ENCODE measurements around the gene PRSS48. TPM values are rescaled to one million over a fixed set of nuclear protein-coding genes. Genes with fewer than 3 reads are reported as not detected.
"Not testable (repeated sequence)": the region's sequence is repeated elsewhere in the genome, so short reads cannot be mapped to it uniquely, and the experiment has no call there.

The PRSS48 gene
- total RNA-seq, 2 donors from 2014 or later, result not detected

GRCh38 chr4:151250706-151251105 lies 26.3 kb upstream of the PRSS48 start:
- Mint-ChIP-seq H3K4me1 (no peaks in the 10 kb centered on the region), H3K4me3 (no peak overlapping the region), H3K36me3 (ENCODE audit: low read depth) (no peaks in the 10 kb centered on the region), H3K27ac (no peak overlapping the region), H3K9me3 (no peaks in the 10 kb centered on the region), H3K27me3 (no peaks in the 10 kb centered on the region)
- no peak for ATAC-seq (replicated peaks)

GRCh38 chr4:151251603-151252304 lies 25.2 kb upstream of the PRSS48 start:
- ATAC-seq (replicated peaks), result no peak
- no peaks in the 10 kb centered on the region for H3K9me3 Mint-ChIP-seq
- no peaks in the 10 kb centered on the region for H3K4me1 Mint-ChIP-seq
- no peaks in the 10 kb centered on the region for H3K36me3 Mint-ChIP-seq (ENCODE audit: low read depth)
- no peak overlapping the region for H3K4me3 Mint-ChIP-seq
- H3K27ac Mint-ChIP-seq, result no peak overlapping the region
- no peaks in the 10 kb centered on the region for H3K27me3 Mint-ChIP-seq

- H3K9me3 Mint-ChIP-seq; H3K27ac Mint-ChIP-seq; H3K4me1 Mint-ChIP-seq; H3K36me3 Mint-ChIP-seq (ENCODE audit: low read depth); H3K4me3 Mint-ChIP-seq; H3K27me3 Mint-ChIP-seq; ATAC-seq (replicated peaks): not testable (repeated sequence)
These were observed 21.7 kb upstream of the PRSS48 start for GRCh38 chr4:151255226-151255625.

- not testable (repeated sequence) for ATAC-seq (replicated peaks); H3K27me3 Mint-ChIP-seq; H3K36me3 Mint-ChIP-seq (ENCODE audit: low read depth); H3K4me1 Mint-ChIP-seq; H3K4me3 Mint-ChIP-seq; H3K9me3 Mint-ChIP-seq; H3K27ac Mint-ChIP-seq
These were observed 21.3 kb upstream of the PRSS48 start for GRCh38 chr4:151255680-151256079.

- Mint-ChIP-seq H3K4me1 (no peaks in the 10 kb centered on the region), H3K9me3 (no peaks in the 10 kb centered on the region), H3K4me3 (no peak overlapping the region), H3K27ac (no peak overlapping the region), H3K36me3 (ENCODE audit: low read depth) (no peaks in the 10 kb centered on the region), H3K27me3 (peaks cover 3% of the 10 kb centered on the region)
- no peak for ATAC-seq (replicated peaks)
These were observed 20.8 kb upstream of the PRSS48 start for GRCh38 chr4:151256134-151256533.

- Mint-ChIP-seq H3K4me1 (no peaks in the 10 kb centered on the region), H3K27me3 (peaks cover 3% of the 10 kb centered on the region), H3K36me3 (ENCODE audit: low read depth) (no peaks in the 10 kb centered on the region), H3K4me3 (no peak overlapping the region), H3K27ac (no peak overlapping the region), H3K9me3 (no peaks in the 10 kb centered on the region)
- no peak for ATAC-seq (replicated peaks)
These were observed 19.3 kb upstream of the PRSS48 start for GRCh38 chr4:151257704-151258103.

- Mint-ChIP-seq H3K36me3 (ENCODE audit: low read depth) (no peaks in the 10 kb centered on the region), H3K27me3 (peaks cover 3% of the 10 kb centered on the region), H3K27ac (no peak overlapping the region), H3K4me1 (no peaks in the 10 kb centered on the region), H3K4me3 (no peak overlapping the region), H3K9me3 (no peaks in the 10 kb centered on the region)
- no peak for ATAC-seq (replicated peaks)
These were observed 17.2 kb upstream of the PRSS48 start for GRCh38 chr4:151259752-151260151.

GRCh38 chr4:151260526-151260925 lies 16.4 kb upstream of the PRSS48 start:
- Mint-ChIP-seq H3K4me1 (no peaks in the 10 kb centered on the region), H3K27me3 (peaks cover 3% of the 10 kb centered on the region), H3K36me3 (ENCODE audit: low read depth) (no peaks in the 10 kb centered on the region), H3K27ac (no peak overlapping the region), H3K9me3 (no peaks in the 10 kb centered on the region), H3K4me3 (no peak overlapping the region)
- no peak for ATAC-seq (replicated peaks)

GRCh38 chr4:151263455-151263854 lies 13.5 kb upstream of the PRSS48 start:
- no peaks in the 10 kb centered on the region for H3K4me1 Mint-ChIP-seq
- peaks cover 3% of the 10 kb centered on the region for H3K27me3 Mint-ChIP-seq
- no peak for ATAC-seq (replicated peaks)
- no peak overlapping the region for H3K4me3 Mint-ChIP-seq
- no peaks in the 10 kb centered on the region for H3K36me3 Mint-ChIP-seq (ENCODE audit: low read depth)
- H3K9me3 Mint-ChIP-seq, result no peaks in the 10 kb centered on the region
- H3K27ac Mint-ChIP-seq, result no peak overlapping the region

- Mint-ChIP-seq H3K9me3 (no peaks in the 10 kb centered on the region), H3K4me3 (no peak overlapping the region), H3K4me1 (no peaks in the 10 kb centered on the region), H3K36me3 (ENCODE audit: low read depth) (no peaks in the 10 kb centered on the region), H3K27ac (no peak overlapping the region), H3K27me3 (no peaks in the 10 kb centered on the region)
- no peak for ATAC-seq (replicated peaks)
These were observed 10.5 kb upstream of the PRSS48 start for GRCh38 chr4:151266497-151266896.

GRCh38 chr4:151267104-151267503 lies 9.9 kb upstream of the PRSS48 start:
- H3K27me3 Mint-ChIP-seq, result no peaks in the 10 kb centered on the region

GRCh38 chr4:151267822-151268535 lies 9.0 kb upstream of the PRSS48 start:
- no peaks in the 10 kb centered on the region for H3K4me1 Mint-ChIP-seq
- H3K9me3 Mint-ChIP-seq, result no peaks in the 10 kb centered on the region
- ATAC-seq (replicated peaks), result no peak

More at GRCh38 chr4:151267104-151267503, 9.9 kb upstream of the PRSS48 start:
- no peak for ATAC-seq (replicated peaks)
- H3K4me3 Mint-ChIP-seq, result no peak overlapping the region
- H3K36me3 Mint-ChIP-seq (ENCODE audit: low read depth), result no peaks in the 10 kb centered on the region
- H3K9me3 Mint-ChIP-seq, result no peaks in the 10 kb centered on the region
- H3K4me1 Mint-ChIP-seq, result no peaks in the 10 kb centered on the region
- H3K27ac Mint-ChIP-seq, result no peak overlapping the region

GRCh38 chr4:151268905-151269304 lies 8.1 kb upstream of the PRSS48 start:
- not testable (repeated sequence) for ATAC-seq (replicated peaks); H3K9me3 Mint-ChIP-seq

More at GRCh38 chr4:151267822-151268535, 9.0 kb upstream of the PRSS48 start:
- Mint-ChIP-seq H3K27me3 (no peaks in the 10 kb centered on the region), H3K36me3 (ENCODE audit: low read depth) (no peaks in the 10 kb centered on the region), H3K4me3 (no peak overlapping the region), H3K27ac (no peak overlapping the region)

GRCh38 chr4:151284534-151285245 lies 7.7 kb downstream of the PRSS48 start:
- ATAC-seq (replicated peaks), result no peak
- peaks cover 20% of the 10 kb centered on the region for H3K27me3 Mint-ChIP-seq
- H3K4me3 Mint-ChIP-seq, result no peak overlapping the region
- no peak overlapping the region for H3K27ac Mint-ChIP-seq
- H3K36me3 Mint-ChIP-seq (ENCODE audit: low read depth), result no peaks in the 10 kb centered on the region
- no peaks in the 10 kb centered on the region for H3K4me1 Mint-ChIP-seq
- H3K9me3 Mint-ChIP-seq, result no peaks in the 10 kb centered on the region

More at GRCh38 chr4:151268905-151269304, 8.1 kb upstream of the PRSS48 start:
- not testable (repeated sequence) for H3K4me3 Mint-ChIP-seq; H3K27ac Mint-ChIP-seq; H3K36me3 Mint-ChIP-seq (ENCODE audit: low read depth); H3K27me3 Mint-ChIP-seq; H3K4me1 Mint-ChIP-seq

GRCh38 chr4:151287409-151287808 lies 10.4 kb downstream of the PRSS48 start:
- Mint-ChIP-seq H3K27me3 (peaks cover 8% of the 10 kb centered on the region), H3K9me3 (peaks cover 4% of the 10 kb centered on the region), H3K27ac (no peak overlapping the region), H3K4me1 (no peaks in the 10 kb centered on the region), H3K36me3 (ENCODE audit: low read depth) (no peaks in the 10 kb centered on the region), H3K4me3 (no peak overlapping the region)
- no peak for ATAC-seq (replicated peaks)

All from activated T-helper 17 cell treated with anti-CD3 and anti-CD28 coated beads, Interleukin-2, amount 50 U/mL, for 72 hours (primary cell).